Gastrocnemius medialis (tissue), 4 donors: ENCODE measurements around the gene ENO1. TPM values are rescaled to one million over a fixed set of nuclear protein-coding genes. Genes with fewer than 3 reads are reported as not detected.
A peak's percentile ranks its signal among the peaks of the same experiment; 100 is the strongest.

ENCODE experiments used
- ATAC-seq, 2 donors: fragments of 150-250 bp; one replicate each; pipeline ENCODE4 v1.9.1; 2016
- DNase-seq, 2 donors: peaks; one replicate each; pipeline ENCODE4 v3.0.0-alpha.2; 2019
- H3K27ac ChIP-seq, 4 donors: fragments of 200-600 bp; sonication (generic); 1 replicate in 1 of 4; 2 replicates in 3 of 4; pipeline ENCODE4 v1.5.1; 2016 to 2018; ENCODE audit warnings: mild to moderate bottlenecking in 2 of 4, moderate library complexity in 1 of 4
- H3K27me3 ChIP-seq, 3 donors: fragments of 200-600 bp; sonication (generic) in 2 of 3; 1 replicate in 1 of 3; 2 replicates in 2 of 3; pipeline versions ENCODE4 v1.5.1 to v1.6.0; 2016 to 2019; ENCODE audit warnings: mild to moderate bottlenecking in 1 of 3, moderate library complexity in 1 of 3
- H3K36me3 ChIP-seq, 2 donors: fragments of 200-600 bp; sonication (generic) in 1 of 2; one replicate each; pipeline ENCODE4 v1.5.1; 2017 to 2018
- H3K4me1 ChIP-seq, 2 donors: fragments of 200-600 bp; sonication (generic) in 1 of 2; one replicate each; pipeline ENCODE4 v1.5.1; 2016 to 2017; ENCODE audit warnings: mild to moderate bottlenecking in 2 of 2
- H3K4me3 ChIP-seq, 4 donors: fragments of 200-600 bp; sonication (generic) in 3 of 4; 1 replicate in 1 of 4; 2 replicates in 3 of 4; pipeline ENCODE4 v1.5.1; 2016 to 2019; ENCODE audit warnings: mild to moderate bottlenecking in 2 of 4
- H3K9me3 ChIP-seq, 3 donors: fragments of 200-600 bp; sonication (generic) in 2 of 3; 1 replicate in 1 of 3; 2 replicates in 2 of 3; pipeline ENCODE4 v1.5.1; 2016 to 2019
- CTCF ChIP-seq, 5 experiments: fragments of 450-650 bp in 3 of 5; fragments of 200-600 bp in 2 of 5; sonication (generic) in 2 of 5; IDR thresholded peaks in 4 of 5; conservative IDR thresholded peaks in 1 of 5; 1 replicate in 4 of 5; 2 replicates in 1 of 5; pipeline ENCODE4 v1.5.1; 2016 to 2019; ENCODE audit warnings: antibody characterized with exemption in 5 of 5, mild to moderate bottlenecking in 3 of 5, moderate library complexity in 3 of 5
- POLR2A ChIP-seq, 2 donors: fragments of 450-650 bp; IDR thresholded peaks; one replicate each; pipeline ENCODE4 v1.6.1; 2017; ENCODE audit warnings: antibody characterized with exemption in 2 of 2, mild to moderate bottlenecking in 2 of 2, moderate library complexity in 2 of 2
- in situ Hi-C, 4 donors: fragments of 200-750 bp; cut with MboI; loops; one replicate each; pipeline versions ENCODE4 v1.15.0 to v1.8.0; 2017; ENCODE audit warnings: low sequenced_read_pairs in 4 of 4
- intact Hi-C: fragments of 100-400 bp; cut with DNase I; formaldehyde crosslinking; loops from one replicate; pipeline ENCODE4 v1.15.1; 2023; ENCODE audit warnings: low total_unique reads
- total RNA-seq, 4 donors: library from RNA; depleted of rRNA; stranded (reverse); fragments of >200 nt; gene quantifications; one replicate each; pipeline versions ENCODE4 v1.1.0 to v1.2.3, GENCODE V29; 2016

ENO1 gene
- total RNA-seq, 4 donors from 2014 or later, result 112 to 354 (median 209) TPM

DNA sequence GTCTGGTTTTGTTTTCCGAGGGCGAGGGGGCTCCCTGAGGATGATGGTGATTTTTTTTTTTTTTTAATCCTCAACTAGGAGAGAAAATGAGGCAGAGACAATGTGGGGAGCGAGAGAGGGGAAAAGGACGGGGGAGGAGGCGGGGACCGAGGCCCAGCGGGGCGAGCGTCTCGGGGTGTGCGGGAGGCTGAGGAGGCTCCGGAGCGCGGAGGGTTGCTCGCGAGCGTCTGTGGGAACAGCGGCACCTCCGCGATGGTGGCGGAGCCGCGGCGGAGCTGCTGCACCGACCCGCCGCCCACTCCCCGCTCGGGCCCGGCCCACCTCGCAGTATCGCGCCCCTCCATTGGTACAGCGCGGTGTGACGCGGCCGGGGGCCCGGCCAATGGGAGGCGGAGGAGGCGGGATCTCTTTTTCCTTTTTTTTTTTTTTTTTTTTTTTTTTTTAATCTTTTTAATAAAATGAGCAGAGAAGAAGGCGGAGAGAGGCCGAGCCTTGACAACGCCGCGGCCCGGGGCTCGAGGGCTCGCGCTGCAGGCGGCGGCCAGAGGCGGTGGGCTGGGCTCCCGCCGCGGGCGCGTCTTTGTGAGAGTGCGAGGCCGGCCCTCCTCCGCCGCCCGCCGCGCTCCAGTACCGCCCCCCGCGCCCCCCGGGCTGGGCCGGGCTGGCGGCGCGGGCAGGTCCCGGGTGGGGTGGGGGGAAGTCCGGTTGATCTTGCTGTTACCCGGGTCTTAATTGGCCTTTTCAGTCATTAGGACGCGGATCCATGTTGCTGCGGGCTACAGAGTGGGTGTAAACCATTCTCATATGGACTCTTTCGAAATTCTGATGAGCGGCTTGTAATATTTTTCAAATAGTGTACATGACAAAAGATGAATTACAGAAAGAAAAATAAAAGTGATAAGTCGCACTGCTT is 60.8 kb downstream of the ENO1 start, which contains the start of gene RERE:
Gene RERE, minus strand, starts transcription at position 229 of the 913 bp plus-strand sequence.
- DNase-seq (peak; percentile 86 to 95), ATAC-seq (peak; percentile 91 to 92)
- Histone ChIP-seq H3K27ac (peak within 1 kb of the TSS; percentile 97 to 99 (median 98)), H3K27me3 (no peaks in the 10 kb centered on the region), H3K36me3 (no peaks in the 10 kb centered on the region), H3K9me3 (no peaks in the 10 kb centered on the region), H3K4me3 (peak within 1 kb of the TSS; percentile 82 to 96 (median 94)), H3K4me1 (peaks cover 49 to 59% of the 10 kb centered on the region in 2 donors)
- TF ChIP-seq CTCF (IDR thresholded peaks at IDR 0.05 in 4 of 5, conservative IDR thresholded peaks at IDR 0.05 in 1 of 5), result peak in 3 of 5 experiments; percentile 8 to 27 (median 23)
- TF ChIP-seq POLR2A (IDR thresholded peaks at IDR 0.05), result peak; percentile 94 to 96
- intact Hi-C loops (loop anchor here (5.0 to 10.0 kb wide), 2 partner anchors 170 to 443 kb away; no protein-coding TSS in a partner anchor), in situ Hi-C loops (no loop called here)

DNA sequence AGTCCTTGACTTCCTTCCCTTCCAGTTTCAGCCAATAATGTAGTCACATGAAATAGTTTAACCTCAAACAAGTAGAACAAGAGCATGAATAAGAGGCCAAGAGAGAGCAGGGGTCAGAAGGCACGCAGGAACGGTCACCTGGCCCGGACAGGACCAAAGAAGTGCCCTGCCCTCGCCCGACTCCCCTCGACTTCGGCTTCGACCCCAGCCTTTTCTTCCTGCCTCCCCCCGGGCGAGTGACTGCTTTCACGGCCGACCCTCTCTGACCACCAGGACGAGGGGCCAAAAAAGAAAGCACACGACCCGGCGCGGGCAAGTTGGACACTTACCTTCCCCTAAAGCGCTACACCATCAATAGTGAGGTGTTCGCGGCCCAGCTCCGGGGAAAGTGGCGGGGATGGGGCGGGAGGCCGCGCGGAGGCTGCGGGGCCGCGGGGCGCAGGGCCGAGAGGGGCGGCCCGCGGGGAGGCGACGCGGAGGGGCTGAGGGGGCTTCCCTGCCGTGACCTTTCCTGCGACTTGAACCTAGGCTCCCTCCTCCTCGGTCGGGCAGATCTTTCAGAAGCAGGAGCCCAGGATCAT is 61.6 kb downstream of the ENO1 start:
- Histone ChIP-seq H3K36me3 (no peaks in the 10 kb centered on the region), H3K9me3 (no peaks in the 10 kb centered on the region), H3K27me3 (no peaks in the 10 kb centered on the region), H3K4me1 (peaks cover 47 to 58% of the 10 kb centered on the region in 2 donors), H3K27ac (peak overlapping the region; percentile 97 to 99 (median 98)), H3K4me3 (peak overlapping the region; percentile 82 to 96 (median 94))
- in situ Hi-C loops, result no loop called here
- ATAC-seq (peak; percentile 28 to 38), DNase-seq (peak; percentile 11 to 28)
- TF ChIP-seq POLR2A (IDR thresholded peaks at IDR 0.05), result no peak
- intact Hi-C loops, result loop anchor here (5.0 to 10.0 kb wide), 2 partner anchors 170 to 442 kb away; no protein-coding TSS in a partner anchor

GRCh38 chr1:8816264-8816663 is 62.2 kb downstream of the ENO1 start:
- Histone ChIP-seq H3K27me3 (no peaks in the 10 kb centered on the region), H3K4me3 (peak overlapping the region; percentile 82 to 96 (median 94)), H3K36me3 (no peaks in the 10 kb centered on the region), H3K9me3 (no peaks in the 10 kb centered on the region), H3K27ac (peak overlapping the region; percentile 97 to 99 (median 98)), H3K4me1 (peaks cover 44 to 54% of the 10 kb centered on the region in 2 donors)
- ATAC-seq, result no peak
- intact Hi-C loops, result loop anchor here (5.0 to 10.0 kb wide), 2 partner anchors 171 to 441 kb away; no protein-coding TSS in a partner anchor
- in situ Hi-C loops, result no loop called here
- TF ChIP-seq POLR2A (IDR thresholded peaks at IDR 0.05) (no peak), CTCF (IDR thresholded peaks at IDR 0.05 in 4 of 5, conservative IDR thresholded peaks at IDR 0.05 in 1 of 5) (no peak)
- DNase-seq, result no peak

DNA sequence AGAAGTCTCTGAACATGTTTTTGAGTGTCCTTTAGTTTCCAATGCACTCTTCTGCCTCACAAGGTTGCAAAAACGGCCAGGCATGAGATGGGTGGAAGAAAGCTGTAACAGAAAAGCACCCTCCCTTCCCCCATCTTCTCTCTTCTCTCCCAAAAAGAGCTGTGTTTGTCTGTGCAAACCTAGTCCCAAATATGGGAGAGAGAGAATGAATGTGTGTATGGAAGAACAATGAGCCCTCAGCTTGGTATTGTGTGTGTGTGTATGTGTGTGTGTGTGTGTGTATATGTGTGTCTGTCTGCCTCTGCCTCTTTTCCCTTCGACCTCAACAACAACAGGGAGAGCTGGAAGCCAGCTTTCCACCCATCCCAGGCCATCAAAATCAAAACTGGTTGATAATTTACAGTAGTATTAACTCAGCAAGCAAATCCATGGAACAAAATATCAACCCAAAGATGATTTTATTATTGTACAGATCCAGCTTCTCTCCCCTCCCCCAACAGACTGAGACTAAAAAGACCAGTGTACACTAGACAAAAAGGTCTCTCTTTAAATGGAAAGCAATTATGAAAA is 62.8 kb downstream of the ENO1 start:
- Histone ChIP-seq H3K4me3 (peak overlapping the region; percentile 0 to 96 (median 88)), H3K4me1 (peaks cover 44 to 54% of the 10 kb centered on the region in 2 donors), H3K36me3 (no peaks in the 10 kb centered on the region), H3K9me3 (no peaks in the 10 kb centered on the region), H3K27ac (peak overlapping the region; percentile 97 to 99 (median 98)), H3K27me3 (no peaks in the 10 kb centered on the region)
- no peak for ATAC-seq
- in situ Hi-C loops, result no loop called here
- intact Hi-C loops, result loop anchor here (2.0 to 10.0 kb wide), 3 partner anchors 33 to 441 kb away; no protein-coding TSS in a partner anchor
- DNase-seq, result no peak
- TF ChIP-seq POLR2A (IDR thresholded peaks at IDR 0.05), result no peak
- TF ChIP-seq CTCF (IDR thresholded peaks at IDR 0.05 in 4 of 5, conservative IDR thresholded peaks at IDR 0.05 in 1 of 5), result no peak
